Renal cortical epithelial cell (primary cell): ENCODE results near the gene STOML3. TPM values are rescaled to one million over a fixed set of nuclear protein-coding genes. Genes with fewer than 3 reads are reported as not detected.
"Not testable (repeated sequence)": the region's sequence is repeated elsewhere in the genome, so short reads cannot be mapped to it uniquely, and the experiment has no call there.

Experiments used
- DNase-seq: peaks from one replicate; pipeline ENCODE4 v3.0.0-alpha.2; 2011; ENCODE audit warnings: low read depth
- total RNA-seq: library from RNA; depleted of rRNA; stranded (reverse); fragments of >200 nt; gene quantifications from 2 replicates; pipeline ENCODE4 v1.2.3, GENCODE V29; 2014

Gene STOML3, protein sequence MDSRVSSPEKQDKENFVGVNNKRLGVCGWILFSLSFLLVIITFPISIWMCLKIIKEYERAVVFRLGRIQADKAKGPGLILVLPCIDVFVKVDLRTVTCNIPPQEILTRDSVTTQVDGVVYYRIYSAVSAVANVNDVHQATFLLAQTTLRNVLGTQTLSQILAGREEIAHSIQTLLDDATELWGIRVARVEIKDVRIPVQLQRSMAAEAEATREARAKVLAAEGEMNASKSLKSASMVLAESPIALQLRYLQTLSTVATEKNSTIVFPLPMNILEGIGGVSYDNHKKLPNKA
- not detected in 2 replicates for total RNA-seq

GRCh38 chr13:38990693-38991092 is at the start of gene STOML3:
Gene STOML3, minus strand, starts transcription at chr13:38990831. Its CDS starts 110 bp downstream, at chr13:38990721.
- peak; percentile 19 for DNase-seq

DNA sequence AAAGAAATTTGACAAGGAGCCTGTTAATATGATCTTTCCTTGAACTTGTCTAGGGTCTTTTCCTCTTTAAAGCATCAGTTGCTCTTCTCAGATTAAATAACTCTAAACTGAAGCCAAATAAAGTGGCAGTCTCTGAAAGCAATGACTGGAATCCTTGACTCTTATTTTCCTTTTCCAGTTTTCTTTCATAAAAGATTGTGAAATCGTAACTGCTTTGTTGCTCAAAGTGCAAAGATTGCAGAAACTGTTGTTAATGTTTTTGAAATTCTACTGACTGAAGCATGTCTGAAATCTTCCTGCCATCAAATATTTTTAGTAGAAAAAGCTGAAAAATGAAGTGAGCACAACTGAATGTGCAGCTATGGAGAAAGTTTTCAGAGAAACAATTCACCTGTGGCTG is 49.6 kb upstream of the STOML3 start:
- DNase-seq = peak; percentile 28

DNA sequence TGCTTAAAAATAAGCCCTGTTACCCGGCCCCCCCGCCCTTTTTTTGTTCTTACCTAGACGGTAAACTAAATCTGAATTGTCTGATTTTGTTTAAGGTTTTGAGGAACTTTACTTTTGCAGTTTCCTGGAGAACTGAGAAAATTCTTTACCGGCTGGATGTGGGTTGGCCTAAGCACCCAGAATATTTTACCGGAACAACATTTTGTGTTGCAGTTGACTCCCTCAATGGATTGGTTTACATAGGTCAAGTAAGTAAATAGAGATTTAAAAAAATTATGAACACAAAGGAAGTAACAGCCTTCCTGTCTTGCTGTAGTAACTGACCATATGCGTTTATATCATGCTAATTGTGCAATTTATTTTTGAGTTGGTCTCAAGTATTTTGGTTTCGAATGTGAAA is 48.4 kb upstream of the STOML3 start:
- no peak for DNase-seq

- DNase-seq = peak; percentile 21
Measured at GRCh38 chr13:39038569-39039030, 48.0 kb upstream of the STOML3 start.

GRCh38 chr13:39037880-39038568 is 47.4 kb upstream of the STOML3 start, which contains the start of the genes NHLRC3 and PROSER1:
Gene NHLRC3, plus strand, starts transcription at chr13:39038456. Its CDS starts 184 bp downstream, at chr13:39038640.
Gene PROSER1, minus strand, starts transcription at chr13:39038089. Its CDS starts 847 bp downstream, at chr13:39037242.
- DNase-seq = peak; percentile 89

DNA sequence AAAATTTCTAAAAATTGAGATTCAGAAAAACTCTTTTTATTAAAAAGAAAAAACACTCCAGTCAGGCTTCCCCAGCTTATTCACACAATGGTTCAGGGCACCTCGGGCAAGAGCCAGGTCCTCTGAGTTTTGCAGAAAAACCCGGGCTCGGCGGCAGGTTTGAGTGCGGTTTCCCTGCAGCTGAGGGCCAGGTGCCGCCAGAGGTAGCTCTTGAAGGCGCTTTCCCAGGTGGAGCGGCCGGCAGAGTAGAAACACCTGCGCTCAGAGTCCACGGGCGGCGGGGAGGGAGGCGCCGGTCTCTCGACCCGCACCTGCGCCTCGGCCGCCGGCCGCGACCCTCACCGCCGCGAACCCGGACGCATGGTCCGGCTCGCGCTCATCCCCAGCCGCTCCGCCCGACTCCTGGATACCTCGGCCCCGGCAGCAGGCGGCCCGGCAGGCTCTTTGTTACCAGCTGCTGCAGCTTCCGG is 46.8 kb upstream of the STOML3 start:
- DNase-seq = no peak

DNA sequence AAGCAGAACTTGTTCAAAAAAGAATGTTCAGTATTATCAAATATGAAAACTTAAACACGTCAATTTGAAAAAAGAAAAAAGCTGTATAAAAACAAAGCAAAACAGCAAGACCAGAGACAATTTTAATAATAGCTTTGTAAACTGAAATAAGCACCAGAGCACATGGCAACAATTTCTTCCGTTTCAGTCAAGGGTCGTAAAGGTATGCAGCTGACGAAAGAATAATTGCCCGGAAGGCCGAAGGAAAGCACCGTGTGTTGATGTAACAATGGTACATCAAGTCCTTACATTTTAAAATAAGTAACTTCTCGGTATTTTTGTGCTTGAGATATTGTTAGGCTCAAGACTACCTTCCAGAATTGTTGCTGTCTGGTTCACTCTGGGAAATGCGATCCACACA is 45.6 kb upstream of the STOML3 start:
- peak; percentile 54 for DNase-seq

- DNase-seq = no peak
Measured at GRCh38 chr13:39035799-39036198, 45.2 kb upstream of the STOML3 start.

DNA sequence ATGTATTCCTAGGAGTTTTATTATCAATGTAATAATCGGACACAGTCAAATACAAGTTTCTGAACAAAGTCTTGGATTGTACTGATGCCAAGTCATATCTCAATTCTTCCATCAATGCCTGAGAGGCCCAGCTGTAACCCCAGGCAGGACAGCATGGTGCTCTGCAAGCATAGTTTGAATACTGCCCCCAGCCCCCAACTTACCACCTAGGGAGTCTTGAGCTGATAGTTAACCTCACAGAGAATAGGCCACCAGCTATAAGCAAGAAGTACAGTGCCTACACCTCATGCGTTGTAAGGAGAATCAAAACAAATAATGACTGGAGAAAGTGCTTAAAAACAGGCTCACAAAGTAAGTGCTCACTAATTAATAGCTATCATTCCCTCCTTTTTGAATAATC is 44.6 kb upstream of the STOML3 start:
- no peak for DNase-seq

- DNase-seq = no peak
Measured at GRCh38 chr13:39034085-39034484, 43.5 kb upstream of the STOML3 start.

- DNase-seq = no peak
Measured at GRCh38 chr13:39032150-39032549, 41.5 kb upstream of the STOML3 start.

- DNase-seq = peak; percentile 59
Measured at GRCh38 chr13:39025433-39025839, 34.8 kb upstream of the STOML3 start.

DNA sequence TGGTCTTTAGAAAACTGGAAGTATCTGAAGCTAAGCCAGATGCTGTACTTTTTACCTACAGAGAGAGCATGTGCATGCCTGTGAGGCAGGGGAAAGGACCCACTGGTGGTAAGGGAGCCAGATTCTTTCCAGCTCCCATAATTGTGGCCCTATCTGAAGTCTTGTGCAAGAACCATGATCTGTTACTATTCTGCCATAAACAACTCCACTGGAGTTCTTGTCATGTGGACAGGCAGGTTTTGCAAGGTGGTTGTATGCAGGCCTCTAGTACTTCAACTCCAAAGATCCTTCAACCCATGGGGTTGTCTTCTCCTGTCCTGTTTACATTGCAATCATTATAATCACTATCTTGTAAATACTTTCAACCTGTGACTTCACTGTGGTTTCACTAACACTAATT is 33.1 kb upstream of the STOML3 start:
- no peak for DNase-seq

DNA sequence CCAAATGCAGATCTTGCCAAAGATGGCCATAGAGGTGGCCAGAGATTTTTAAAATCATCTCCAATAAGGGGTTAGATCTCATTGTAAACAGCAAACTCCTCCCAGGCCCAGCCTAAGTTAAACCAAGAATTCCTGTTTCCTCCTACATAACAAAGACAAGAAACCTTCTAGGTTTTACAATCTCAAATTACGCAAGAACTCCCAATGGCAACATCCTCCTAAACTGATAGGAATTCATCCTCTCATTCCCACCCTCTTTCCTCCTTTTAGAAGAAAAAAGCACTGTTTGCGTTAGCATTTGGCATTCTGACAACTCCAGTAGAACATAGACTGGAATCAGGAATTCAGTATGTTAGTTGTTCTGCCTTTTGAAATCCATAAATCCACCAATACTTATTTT is 32.7 kb upstream of the STOML3 start:
- no peak for DNase-seq

DNA sequence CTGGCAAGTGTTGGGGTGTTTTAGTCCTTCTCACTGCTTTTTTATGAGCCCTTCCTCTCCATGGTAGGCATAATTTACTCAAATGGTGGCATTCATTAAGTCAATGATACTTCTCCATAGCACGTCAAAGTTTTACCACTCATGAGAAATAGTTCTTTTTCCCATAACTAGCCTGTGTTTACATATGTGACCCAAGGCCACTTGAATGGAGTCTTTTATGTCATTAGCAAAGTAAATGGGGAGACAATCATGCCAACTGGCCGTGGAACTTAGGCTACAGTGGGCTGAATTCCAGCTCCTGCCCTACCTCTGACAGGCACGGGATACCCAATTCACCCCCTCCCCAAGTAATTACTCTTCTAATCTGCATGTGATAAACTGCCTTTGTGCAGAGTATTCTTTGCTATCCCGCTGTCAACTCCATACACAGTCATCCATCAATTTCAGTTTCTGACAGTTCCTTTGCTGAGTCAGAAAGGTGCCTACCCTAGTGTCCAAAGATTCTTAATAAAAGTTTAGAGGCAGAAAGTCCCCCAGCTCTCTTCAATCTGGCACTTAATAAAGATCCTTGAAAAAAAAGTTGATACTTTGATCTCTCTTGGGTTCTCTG is 30.3 kb upstream of the STOML3 start:
- no peak for DNase-seq

DNA sequence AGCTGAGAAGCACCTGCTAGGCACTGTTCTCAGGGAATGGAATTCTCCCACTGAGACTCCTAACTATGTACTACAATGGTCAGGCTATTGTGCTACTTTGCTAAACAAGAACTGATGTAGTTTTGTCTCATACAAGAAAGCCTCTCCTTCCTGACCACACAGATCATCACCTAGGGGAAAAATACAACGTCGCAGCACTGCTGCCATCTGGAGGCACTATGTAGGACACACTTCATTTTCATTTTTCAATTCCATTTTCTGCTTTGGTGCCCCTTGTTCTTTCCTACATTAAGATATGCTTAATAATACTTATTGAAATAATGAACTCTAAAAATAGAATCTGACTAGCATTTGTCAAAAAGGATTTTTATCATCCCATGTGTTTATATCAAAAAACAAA is 26.2 kb upstream of the STOML3 start:
- DNase-seq = peak; percentile 53

DNA sequence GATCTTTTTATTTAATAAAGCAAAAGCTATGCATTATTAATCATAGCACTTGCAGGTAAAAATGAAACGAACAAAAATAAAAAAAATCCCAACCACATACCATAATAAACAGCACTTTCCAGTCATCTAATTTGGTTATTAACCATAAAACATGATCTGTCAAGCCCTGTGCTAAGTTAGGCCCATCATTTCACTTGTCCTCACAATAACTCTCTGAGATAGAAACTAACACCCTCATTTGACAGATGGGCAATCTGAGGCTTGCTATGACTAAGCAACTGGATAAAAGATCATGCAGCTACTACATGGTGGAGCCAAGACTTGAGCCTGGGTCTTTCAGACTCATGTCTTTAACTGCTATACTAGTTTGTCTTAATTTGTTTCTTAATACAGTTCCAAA is 25.5 kb upstream of the STOML3 start:
- no peak for DNase-seq

GRCh38 chr13:39013462-39013861 is 22.8 kb upstream of the STOML3 start:
- DNase-seq = no peak

- DNase-seq = no peak
Measured at GRCh38 chr13:39012608-39013007, 22.0 kb upstream of the STOML3 start.

GRCh38 chr13:39006371-39007111 is 15.9 kb upstream of the STOML3 start:
- not testable (repeated sequence) for DNase-seq

DNA sequence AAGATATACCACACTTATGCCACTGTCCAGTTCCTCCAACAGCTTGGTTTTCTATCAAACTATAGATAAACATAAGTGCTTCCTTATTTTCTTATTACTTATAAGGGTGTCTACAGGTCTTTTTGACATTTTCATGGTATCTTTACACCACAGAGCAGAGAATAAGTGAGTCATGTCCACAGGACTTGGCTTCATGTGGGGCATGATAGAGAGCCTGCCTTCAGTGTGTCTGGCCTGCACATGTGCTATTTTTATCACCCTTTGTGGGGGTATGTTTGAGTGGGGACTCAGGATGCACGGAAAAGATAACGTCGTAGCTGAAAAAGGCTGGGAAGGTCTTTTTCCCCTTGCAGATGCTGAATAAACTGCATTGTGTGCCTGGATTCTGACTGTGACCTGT is 8.1 kb upstream of the STOML3 start:
- no peak for DNase-seq

DNA sequence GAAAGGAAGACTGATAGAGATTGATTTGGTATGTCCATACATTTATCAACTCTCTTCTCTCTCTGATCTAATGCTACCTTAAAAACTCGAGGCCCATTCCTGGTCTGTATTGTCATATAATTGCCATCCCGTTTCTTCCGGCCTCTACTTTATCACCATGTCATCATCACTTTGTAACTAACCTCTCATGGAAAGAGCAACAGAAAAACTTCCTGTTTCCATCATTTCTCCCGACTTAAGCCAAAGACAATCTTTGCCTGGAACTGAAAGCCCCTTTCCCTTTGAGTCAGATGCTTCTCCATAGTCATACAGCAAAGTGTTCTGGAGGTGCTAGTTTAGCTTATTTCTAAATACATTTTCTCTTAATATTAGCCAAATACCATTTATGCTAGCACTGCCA is 2.8 kb upstream of the STOML3 start:
- no peak for DNase-seq
